ENCODE data around the gene SLC16A3.

The SLC16A3 gene

GRCh38 chr17:82271401-82271800 is 42.6 kb downstream of the SLC16A3 start:
- DNase-seq: no peak

- peak; percentile 49 for DNase-seq
Observed at GRCh38 chr17:82272495-82273326, 43.9 kb downstream of the SLC16A3 start.

GRCh38 chr17:82273327-82274133 is 44.7 kb downstream of the SLC16A3 start, which contains the start of gene CSNK1D:
Gene CSNK1D, minus strand, starts transcription at chr17:82273700. Its CDS starts 319 bp downstream, at chr17:82273381.
- DNase-seq: peak; percentile 95

- no peak for DNase-seq
Observed at GRCh38 chr17:82274134-82275020, 45.5 kb downstream of the SLC16A3 start.

- no peak for DNase-seq
Observed at GRCh38 chr17:82275326-82275725, 46.5 kb downstream of the SLC16A3 start.

- no peak for DNase-seq
Observed at GRCh38 chr17:82276938-82277337, 48.1 kb downstream of the SLC16A3 start.

GRCh38 chr17:82277851-82278250 is 49.0 kb downstream of the SLC16A3 start:
- DNase-seq: no peak

- no peak for DNase-seq
Observed at GRCh38 chr17:82278308-82278707, 49.5 kb downstream of the SLC16A3 start.

GRCh38 chr17:82278786-82279391 is 50.0 kb downstream of the SLC16A3 start:
- DNase-seq: no peak

GRCh38 chr17:82280537-82280936 is 51.7 kb downstream of the SLC16A3 start:
- no peak for DNase-seq

- DNase-seq: no peak
Observed at GRCh38 chr17:82281076-82281475, 52.2 kb downstream of the SLC16A3 start.

GRCh38 chr17:82281502-82282238 is 52.8 kb downstream of the SLC16A3 start:
- peak; percentile 70 for DNase-seq

GRCh38 chr17:82282239-82283207 is 53.7 kb downstream of the SLC16A3 start:
- DNase-seq: no peak

GRCh38 chr17:82283208-82283749 is 54.4 kb downstream of the SLC16A3 start:
- DNase-seq: peak; percentile 77

- no peak for DNase-seq
Observed at GRCh38 chr17:82285141-82285540, 56.3 kb downstream of the SLC16A3 start.

- DNase-seq: no peak
Observed at GRCh38 chr17:82287013-82287867, 58.4 kb downstream of the SLC16A3 start.

GRCh38 chr17:82287868-82288801 is 59.3 kb downstream of the SLC16A3 start:
- DNase-seq: no peak
